OCI-LY3 (cell line): ENCODE data around the gene SLC24A4.

Experiments
- EZH2phosphoT487 ChIP-seq: fragments of 200-600 bp; shearing (Covaris generic); IDR thresholded peaks from 2 replicates; pipeline ENCODE4 v1.6.1; 2018; ENCODE audit warnings: antibody characterized with exemption, mixed run types, low read depth
- TF ChIP-seq, protein P1 (sequence below): fragments of 200-600, 300-600 bp; sonication (generic); IDR thresholded peaks from 2 replicates; pipeline ENCODE4 v1.5.1; 2014; ENCODE audit warnings: antibody characterized with exemption, low read length, low read depth

DNA sequence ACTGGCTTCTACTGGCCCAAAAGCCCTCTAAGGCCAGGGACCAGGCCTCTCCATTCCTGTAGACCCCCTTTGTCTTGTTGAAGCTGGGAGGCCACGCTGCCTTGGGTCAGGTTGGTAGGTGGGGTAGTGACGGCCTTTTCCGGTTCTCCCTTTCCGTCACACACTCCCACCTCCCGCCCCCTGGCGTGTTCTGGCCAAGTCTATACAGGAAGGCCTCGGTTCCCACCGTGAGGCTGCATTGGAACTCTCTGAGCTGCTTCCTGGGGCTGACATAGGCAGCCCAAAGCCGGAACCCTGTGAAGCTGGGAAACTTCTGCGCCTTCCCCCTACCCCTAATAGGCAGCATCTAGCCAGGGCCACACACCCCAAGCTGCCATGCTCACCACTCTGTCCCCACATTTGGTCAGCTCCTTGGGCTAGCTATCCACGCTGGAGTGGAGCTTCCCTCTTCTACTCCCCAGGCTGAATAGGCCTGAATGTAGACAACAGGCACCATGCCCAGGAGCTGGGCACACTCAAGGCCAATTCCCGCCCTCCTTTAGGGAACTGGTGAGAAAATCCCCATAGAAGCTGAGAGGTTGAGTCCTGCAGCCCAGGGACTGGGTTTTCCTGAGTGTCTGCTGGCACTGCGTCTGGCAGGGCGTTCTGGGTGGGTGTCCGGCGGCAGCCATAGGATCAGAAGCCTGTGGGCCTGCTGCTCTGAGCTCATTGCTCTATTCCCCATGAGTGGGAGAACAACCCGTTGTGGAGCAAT is 226.3 kb downstream of the SLC24A4 start:
- TF ChIP-seq, protein P1, sequence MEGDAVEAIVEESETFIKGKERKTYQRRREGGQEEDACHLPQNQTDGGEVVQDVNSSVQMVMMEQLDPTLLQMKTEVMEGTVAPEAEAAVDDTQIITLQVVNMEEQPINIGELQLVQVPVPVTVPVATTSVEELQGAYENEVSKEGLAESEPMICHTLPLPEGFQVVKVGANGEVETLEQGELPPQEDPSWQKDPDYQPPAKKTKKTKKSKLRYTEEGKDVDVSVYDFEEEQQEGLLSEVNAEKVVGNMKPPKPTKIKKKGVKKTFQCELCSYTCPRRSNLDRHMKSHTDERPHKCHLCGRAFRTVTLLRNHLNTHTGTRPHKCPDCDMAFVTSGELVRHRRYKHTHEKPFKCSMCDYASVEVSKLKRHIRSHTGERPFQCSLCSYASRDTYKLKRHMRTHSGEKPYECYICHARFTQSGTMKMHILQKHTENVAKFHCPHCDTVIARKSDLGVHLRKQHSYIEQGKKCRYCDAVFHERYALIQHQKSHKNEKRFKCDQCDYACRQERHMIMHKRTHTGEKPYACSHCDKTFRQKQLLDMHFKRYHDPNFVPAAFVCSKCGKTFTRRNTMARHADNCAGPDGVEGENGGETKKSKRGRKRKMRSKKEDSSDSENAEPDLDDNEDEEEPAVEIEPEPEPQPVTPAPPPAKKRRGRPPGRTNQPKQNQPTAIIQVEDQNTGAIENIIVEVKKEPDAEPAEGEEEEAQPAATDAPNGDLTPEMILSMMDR, result no peak
- TF ChIP-seq EZH2phosphoT487, result no peak
